RPMI7951 (cell line): ENCODE data around the gene HMOX2. TPM values are rescaled to one million over a fixed set of nuclear protein-coding genes. Genes with fewer than 3 reads are reported as not detected.
A peak's percentile ranks its signal among the peaks of the same experiment; 100 is the strongest.

Source experiments
- DNase-seq: peaks from one replicate; pipeline ENCODE4 v3.0.0-alpha.2; 2012; ENCODE audit warnings: low read depth
- total RNA-seq: library from RNA; depleted of rRNA; stranded (reverse); fragments of >200 nt; shearing (Covaris generic); gene quantifications from 2 replicates; pipeline ENCODE4 v1.2.3, GENCODE V29; 2014; rRNA removed

Gene HMOX2, protein sequence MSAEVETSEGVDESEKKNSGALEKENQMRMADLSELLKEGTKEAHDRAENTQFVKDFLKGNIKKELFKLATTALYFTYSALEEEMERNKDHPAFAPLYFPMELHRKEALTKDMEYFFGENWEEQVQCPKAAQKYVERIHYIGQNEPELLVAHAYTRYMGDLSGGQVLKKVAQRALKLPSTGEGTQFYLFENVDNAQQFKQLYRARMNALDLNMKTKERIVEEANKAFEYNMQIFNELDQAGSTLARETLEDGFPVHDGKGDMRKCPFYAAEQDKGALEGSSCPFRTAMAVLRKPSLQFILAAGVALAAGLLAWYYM
- total RNA-seq: 39.8 and 44.8 TPM in 2 replicates

DNA sequence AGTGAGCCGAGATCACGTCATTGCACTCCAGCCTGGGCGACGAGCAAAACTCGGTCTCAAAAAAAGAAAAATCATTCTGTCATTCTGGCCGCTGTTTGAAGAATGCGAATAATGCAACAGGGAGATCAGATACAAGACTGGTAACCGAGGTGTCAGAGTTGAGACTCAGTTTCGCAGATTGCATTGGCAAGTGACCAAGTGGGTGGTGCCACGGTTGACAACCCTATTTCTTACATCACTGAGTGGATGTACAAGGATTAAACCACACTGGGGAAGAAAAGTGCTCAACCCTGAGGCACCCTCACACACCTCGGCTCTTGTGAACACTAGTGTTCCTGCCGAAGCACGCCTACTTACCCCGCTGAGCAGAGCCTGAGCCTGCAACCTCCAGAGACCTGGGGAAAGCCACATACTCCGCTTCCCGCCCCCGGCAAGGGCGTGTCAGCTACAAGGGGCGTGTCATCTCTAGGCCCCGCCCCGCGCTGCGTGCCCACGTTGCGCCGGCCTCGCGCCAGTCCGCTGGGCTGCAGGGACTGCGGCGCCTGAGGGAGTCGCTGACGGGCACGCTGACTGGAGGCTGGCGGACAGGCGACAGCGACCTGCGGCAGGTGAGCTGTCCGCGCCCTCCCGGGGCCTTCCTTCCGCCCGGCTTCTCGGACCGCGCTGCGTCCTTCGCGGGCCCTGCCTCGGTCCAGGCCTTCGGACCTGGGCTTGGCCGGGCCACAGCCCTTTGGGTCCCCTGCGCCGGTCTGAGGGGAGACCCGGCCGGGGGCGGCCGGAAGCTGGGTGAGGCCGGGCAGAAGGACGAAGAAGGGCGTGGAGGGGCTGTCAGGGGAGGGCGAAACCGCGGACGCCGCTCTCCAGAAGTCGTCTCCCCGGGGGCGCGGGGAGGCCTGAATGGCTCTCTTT is at the start of gene HMOX2:
Gene HMOX2 (plus strand): TSS at position 519 of the 909 bp plus-strand sequence. CDS start 29,127 bp downstream, outside the sequence.
- peak; percentile 84 for DNase-seq

DNA sequence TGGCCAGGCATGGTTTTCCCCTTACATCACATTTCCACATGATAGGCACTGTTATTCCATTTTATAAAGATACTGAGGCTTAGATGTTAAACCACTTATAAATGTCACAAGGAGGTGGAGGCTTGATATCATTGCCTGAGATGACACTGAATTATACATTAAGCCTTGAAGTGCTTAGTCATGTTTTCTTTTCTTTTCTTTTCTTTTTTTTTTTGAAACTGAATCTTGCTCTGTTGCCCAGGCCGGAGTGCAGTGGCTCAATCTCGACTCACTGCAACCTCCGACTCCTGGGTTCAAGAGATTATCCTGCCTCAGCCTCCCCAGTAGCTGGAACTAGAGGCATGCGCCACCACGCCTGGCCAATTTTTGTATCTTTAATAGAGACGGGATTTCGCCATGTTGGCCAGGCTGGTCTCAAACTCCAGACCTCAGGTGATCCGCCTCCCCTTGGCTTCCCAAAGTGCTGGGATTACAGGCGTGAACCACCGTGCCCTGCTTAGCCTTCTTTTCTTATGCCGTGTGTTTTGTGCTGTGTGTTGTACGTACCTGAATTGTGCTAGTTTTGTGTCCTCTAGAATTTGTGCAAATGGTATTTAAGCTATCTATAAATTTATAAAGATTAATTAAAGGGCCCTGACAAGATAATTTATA is 49.4 kb upstream of the HMOX2 start:
- no peak for DNase-seq

DNA sequence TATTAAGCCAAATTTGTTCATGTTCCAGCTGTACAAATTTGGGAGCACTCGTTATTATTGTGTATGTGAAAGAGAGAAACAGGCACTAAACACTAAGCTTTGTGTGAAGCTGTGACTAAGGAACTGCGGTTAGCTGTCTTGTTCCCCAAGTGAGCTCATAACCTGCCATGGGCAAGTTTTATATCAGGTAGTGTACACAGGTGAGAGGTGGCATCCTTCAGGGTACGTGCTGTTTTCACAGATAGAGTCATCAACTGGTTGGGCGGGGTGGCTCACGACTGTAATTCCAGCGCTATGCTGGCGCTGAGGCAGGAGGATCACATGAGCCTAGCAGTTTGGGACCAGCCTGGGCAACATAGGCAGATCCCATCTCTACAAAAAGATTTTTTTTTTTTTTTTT is 47.7 kb upstream of the HMOX2 start:
- no peak for DNase-seq

DNA sequence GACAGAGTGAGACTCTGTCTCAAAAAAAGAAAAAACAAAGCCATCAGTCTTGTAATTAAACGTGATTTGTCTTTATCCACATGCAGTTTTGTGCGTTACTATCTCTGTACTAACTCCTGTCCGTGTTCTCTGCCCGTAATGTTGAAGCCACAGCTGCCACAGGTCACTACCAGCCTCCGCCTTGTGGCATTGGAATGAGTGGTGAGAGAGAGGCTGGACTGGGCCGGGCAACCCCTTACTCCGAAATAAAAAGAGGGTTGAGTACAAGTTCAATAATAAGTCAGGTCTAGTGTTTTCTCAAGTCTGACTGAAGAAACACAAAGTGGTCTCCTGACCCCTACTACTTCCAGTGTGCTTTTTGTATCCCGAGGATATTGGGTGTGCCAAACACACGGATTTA is 45.2 kb upstream of the HMOX2 start:
- no peak for DNase-seq

DNA sequence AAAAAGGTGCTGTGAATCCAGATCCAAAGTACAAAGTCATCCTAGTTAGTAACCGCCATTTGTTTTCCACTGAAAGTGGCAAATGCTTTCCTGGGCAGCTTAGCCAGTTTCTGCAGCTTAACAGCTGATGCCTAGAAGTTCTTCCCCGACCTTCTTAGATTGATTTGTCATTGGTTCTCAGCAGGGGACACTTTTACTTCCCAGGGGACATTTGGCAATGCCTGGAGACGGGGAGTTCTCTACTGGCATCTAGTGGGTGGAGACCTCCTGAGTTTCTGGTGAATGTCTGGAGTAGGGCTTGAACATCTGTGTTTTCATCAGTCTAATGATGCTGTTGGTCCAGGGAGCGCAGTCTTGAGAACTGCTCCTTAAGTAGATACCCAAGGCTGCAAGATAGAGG is 43.0 kb upstream of the HMOX2 start:
- DNase-seq: no peak

DNA sequence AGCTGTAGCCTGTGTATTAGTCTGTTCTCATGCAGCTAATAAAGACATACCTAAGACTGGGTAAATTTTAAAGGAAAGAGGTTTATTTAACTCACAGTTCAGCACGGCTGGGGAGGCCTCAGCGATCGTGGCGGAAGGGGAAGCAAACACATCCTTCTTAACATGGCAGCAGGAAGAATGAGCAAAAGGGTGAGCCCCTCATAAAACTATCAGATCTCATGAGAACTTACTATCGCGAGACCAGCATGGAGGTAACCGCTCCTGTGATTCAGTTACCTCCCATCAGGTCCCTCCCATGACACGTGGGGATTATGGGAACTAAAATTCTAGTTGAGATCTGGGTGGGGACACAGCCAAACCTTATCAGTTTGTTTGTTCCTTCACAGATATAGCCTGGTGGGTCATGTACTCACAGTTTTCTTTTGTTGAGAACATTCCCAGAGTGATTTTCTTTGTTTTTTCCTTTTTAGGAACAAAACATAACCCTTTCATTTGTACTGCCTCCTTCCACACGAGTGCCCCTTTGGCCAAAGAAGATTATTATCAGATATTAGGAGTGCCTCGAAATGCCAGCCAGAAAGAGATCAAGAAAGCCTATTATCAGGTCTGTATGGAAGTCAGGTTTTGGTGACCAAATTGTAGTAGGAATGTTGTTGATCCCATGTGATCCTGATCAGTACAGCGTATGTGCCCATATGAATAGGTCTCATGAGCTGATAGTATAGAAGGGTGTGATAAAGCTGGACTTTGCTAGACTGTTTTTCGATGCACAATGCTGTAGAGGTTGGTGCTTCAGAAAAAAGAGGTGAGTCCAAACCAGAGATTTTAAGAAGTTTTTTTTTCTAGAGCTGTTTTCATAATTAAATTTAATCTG is 42.0 kb upstream of the HMOX2 start:
- DNase-seq: no peak

DNA sequence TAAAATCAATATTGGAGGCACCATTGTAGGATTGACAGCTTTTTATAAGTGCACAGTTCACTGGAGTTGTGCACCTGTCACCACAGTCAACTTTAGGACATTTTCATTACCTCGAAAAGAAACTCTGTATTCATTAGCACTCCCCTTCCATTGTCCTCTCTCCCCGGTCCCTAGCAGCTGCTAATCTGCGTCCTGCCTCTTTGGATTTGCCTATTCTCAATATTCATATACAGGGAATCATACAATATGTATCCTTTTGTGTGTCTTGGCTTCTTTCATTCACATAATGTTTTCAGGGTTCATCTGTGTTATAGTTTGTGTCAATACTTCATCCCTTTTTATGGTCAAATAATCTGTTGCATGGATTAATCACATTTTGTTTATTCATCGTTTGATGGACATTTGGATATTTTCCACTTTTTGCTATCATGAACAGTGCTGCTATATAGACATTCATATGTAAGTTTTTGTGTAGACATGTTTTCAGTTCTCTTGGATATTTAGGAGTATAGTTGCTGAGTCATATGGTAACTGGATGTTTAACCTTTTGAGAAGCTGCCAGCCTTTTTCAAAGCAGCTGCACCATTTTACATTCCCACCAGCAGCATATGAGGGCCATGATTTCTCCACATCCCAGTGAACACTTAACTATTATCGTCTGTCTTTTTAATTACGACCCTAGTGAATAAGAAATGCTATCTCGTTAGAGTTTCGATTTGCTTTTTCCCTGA is 40.7 kb upstream of the HMOX2 start:
- DNase-seq: no peak

DNA sequence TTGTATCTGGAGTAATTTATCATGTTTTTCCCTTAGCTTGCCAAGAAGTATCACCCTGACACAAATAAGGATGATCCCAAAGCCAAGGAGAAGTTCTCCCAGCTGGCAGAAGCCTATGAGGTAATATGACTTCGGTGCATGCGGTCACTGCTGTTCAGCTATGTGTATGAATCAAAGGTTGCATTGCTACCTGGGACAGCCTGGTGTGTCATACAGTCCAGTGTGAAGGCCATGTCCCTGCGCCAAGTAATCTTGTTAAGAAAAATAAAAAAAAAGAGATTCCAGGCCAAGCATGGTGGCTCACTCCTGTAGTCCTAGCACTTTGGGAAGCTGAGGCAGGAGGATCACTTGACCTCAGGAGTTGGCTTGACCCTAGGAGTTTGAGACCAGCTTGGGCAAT is 38.8 kb upstream of the HMOX2 start:
- no peak for DNase-seq

DNA sequence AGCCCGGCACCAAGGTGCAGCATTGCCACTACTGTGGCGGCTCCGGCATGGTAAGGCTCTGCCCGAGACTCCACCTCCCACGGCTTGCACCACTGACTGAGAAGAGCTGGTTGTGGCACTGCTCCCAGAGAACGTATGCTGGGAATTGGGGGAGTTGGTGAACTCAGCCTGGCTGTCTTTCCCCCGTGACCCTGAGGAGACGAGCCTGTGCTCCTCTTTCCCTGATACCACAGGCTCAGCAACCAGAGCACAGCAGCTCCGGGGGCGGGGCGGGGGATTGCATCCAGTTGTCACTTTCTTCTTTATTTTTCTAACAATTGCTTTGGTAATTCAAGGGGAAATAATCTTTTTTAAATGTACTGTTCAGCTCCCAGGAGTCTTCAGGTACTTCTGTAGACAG is 33.8 kb upstream of the HMOX2 start:
- DNase-seq: no peak

DNA sequence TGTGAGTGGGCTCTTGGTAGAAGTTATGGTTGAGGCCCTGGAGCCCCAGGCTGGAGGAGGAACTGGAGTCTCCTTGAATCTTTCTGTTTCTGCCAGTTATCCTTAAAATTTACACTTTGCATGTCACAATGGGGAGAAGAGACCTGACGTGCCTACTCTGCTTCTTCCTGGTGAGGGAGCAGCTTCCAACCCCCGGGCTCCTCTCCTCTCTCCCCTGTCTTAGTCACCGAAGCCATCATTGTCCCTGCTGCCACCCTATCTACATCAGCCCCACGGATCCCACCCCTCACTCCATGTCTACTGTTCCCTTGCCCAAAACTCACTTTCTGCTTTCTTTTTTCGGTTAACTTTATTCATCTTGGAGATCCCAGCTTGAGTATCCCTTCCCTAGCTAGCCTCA is 32.9 kb upstream of the HMOX2 start:
- DNase-seq: no peak

DNA sequence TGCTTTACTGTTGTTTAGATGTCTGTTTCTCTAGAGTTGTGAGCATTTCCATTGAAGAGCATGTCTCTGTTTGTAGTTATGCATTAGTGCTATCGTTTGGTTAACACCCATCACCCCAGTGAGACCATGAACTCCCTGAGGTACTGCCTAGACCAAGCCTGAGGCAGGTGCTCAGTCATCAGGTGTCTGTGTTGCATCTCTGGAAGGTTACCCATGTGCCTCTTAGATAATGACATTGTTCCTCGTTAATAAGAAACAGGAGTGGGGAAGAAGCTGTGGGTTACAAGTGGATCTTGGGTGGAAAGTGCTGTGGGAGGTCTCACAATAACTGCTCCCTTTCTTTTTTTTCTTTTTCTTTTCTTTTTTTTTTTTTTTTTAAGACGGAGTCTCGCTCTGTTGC is 32.2 kb upstream of the HMOX2 start:
- no peak for DNase-seq

DNA sequence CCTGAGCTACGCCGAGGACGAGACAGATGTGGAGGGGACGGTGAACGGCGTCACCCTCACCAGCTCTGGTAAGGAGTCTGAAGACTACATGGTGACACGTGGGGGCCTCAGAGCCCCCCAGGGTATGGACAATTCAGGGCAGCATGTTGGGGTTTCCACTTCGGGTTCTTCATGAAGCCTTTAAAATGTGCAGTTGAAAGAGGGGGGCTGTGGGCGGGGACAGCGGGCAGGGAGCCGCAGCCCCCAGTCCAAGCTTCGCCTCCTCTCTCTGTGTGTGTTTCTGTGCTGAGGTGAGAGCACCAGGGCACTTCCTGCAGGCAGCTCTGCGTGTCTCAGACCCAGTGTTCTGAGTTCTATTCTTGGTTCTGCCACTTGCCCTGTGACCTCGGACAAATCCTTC is 25.8 kb upstream of the HMOX2 start:
- no peak for DNase-seq

DNA sequence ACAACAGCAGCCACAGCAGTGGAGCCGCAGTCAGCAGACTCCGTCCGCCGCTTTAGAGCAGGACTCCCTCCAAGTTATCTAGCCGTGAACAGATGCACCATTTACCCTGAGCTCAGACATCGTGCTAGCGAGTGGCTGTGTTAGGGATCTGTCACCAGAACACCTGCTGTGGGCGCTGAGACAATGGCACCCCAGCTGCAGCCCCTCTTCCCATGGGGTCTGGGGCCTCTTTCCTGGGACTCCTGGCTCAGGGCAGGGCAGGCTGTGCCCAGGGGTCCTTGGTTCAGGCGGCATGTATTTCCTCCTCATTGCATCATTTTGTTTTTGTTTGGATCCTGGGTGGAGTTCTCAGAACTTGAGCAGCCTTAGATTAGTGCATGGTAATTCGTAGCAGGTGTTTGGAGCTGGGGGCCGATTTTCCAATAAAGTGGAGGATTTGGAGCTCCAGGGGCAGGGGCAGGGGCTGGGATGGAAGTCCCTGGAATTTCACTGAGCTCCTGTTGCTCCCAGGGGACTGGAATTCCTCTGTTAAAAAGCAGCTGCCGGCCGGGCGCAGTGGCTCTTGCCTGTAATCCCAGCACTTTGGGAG is 25.2 kb upstream of the HMOX2 start:
- no peak for DNase-seq

DNA sequence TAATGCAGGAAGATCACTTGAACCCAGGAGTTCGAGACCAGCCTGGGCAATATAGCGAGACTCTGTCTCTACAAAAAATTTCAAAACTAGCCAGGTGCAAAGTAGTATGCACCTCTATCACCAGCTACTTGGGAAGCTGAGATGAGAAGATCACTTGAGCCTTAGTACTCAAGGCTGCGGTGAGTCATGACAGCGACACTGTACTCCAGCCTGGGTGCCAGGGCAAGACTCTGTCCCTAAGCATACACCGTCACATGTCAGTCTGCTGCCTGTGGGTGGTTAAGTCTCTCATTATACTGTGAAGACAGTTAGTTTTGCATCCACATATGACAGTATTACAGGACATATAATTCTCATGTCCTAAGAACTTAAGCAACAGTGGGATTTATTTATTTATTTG is 23.5 kb upstream of the HMOX2 start:
- DNase-seq: no peak

DNA sequence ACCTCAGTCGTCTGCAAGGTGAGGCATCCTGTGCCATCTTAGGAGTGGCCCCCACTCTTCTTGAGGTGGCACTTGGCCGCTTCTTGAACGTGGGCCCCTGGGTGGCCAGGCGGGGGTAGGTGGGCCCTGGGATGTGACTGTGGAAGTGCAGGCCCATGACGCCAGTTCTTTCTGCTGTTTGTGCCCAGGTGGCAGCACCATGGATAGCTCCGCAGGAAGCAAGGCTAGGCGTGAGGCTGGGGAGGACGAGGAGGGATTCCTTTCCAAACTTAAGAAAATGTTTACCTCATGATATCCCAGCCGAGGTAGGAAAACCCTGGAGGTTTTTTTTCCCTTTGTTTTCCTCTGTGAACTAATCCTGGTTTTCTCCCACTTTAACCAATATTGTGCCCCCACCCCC is 21.6 kb upstream of the HMOX2 start:
- DNase-seq: no peak

DNA sequence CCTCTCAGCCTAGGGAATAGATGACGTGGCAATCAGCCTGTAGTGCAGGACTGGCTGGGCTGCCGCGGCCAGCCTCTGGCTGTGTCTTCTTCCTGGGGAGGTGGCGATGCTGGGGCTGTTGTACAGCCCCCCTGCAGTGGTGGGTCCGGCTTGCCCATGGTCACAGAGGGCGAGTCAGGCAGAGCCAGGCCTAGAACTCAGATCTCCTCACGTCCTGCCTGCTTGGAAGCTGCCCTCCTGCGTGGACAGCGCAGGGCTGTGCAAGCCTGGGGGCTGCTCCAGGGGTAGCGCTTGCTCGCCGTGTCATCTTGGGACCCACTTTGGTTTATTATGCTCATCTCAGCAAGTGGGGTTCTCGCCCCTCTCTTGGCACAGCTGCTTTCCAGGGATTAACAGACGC is 21.1 kb upstream of the HMOX2 start:
- DNase-seq: no peak

DNA sequence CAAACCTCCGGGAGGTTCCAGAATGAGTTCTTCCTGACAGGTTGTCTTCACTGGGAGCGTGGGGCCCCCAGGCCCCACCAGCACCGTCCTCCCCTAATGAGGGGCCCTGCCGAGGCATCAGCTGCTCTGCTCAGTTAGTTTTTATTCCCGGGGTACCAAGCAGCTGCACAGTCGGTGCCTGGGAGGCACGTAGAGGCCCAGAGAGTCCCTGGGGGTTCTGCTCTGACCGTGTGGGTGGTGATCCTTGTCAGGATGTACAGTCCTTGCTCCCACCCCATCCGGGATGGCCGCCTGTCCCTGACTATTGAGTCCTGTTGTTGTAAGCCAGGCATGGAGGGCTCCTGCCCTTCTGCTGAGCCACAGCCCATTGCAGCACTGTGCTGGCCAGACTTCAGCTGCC is 20.2 kb upstream of the HMOX2 start:
- no peak for DNase-seq

DNA sequence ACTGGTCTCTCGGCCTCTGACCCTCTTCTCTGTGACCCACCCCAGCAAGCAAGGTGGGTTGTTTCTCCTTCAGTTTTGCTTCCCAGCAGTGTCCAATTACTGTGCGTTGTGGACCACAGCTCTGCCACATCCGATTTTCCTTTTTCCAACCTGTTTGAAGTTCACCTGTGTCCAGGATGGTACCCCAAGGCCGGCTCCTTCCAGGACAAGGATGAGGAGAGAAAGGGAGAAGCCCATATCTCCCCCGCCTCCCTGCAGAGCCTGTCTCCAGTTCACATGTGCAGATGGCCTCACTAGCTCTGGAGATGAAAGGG is 15.3 kb upstream of the HMOX2 start:
- no peak for DNase-seq

DNA sequence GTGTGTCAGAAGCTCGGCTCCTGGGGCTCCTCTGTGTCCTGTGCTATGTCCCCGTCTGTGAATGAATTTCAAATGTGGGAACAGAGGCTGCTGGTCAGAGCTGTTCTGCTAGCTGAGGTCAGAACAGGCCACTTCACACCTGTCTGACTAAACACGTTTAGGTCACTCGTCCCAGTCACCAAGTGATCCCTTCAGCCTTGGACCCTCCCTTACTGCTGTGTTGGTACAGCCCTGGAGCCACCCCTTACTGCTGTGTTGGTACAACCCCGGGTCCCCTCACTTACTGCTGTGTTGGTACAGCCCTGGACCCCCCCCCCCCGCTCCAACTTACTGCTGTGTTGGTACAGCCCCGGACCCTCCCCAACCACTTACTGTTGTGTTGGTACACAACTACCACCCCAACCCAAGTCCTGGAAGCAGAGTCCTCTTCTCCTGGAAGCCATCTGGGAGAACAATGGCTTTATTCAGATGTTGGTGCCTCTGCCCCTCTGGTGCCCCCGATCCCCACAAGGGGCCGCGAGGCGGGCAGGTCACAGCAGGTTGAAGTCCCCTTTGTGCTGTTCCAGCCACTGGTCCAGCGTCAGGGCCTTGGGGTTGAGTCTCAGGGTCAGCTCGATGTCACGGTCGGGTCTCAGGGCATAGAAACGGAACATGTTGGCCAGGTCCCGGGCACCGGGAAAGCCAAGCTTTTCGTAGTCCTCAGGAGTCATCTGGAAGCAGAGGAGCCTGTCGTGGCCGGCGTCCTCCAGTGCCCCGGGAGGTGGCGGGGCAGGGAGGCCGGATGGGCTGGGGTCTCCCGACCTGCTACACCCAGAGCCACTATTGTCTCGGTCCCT is 14.7 kb upstream of the HMOX2 start:
- DNase-seq: no peak
